ENCODE results near the gene SLC51B. TPM values are rescaled to one million over a fixed set of nuclear protein-coding genes. Genes with fewer than 3 reads are reported as not detected.

SLC51B gene
- total and polyA plus RNA-seq, 10 of the 15 experiments (the other 5 are each of a cell fraction or from before 2014, with no cell fraction given) = 0.05 to 0.17 (median 0.13) TPM; not detected in 7

DNA sequence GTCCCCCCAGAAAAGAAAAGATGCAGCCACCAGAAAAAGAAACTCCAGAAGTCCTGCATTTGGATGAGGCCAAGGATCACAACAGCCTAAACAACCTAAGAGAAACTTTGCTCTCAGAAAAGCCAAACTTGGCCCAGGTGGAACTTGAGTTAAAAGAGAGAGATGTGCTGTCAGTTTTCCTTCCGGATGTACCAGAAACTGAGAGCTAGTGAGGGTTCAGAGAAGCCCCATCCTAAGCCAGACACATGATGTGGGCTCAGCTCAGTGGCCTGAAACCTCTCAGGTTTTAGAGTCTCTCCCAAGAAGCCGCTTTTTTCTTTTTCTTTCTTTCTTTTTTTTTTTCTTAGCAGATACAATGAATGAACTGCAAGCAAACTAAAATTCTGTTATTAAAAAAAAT, 7.8 kb downstream of the SLC51B start:
- no peak overlapping the region for H3K4me2 ChIP-seq (ENCODE audit: control insufficient read depth, insufficient read depth)
- DNase-seq (ENCODE audit: low read depth, low spot score) (no peak), FAIRE-seq (no peak), ATAC-seq (no peak)
- WGBS (ENCODE audit: insufficient coverage, insufficient replicate concordance, low lambda C conversion rate, missing lambda C conversion rate) = 82% methylated on average over 2 of the region's 2 CpGs
- H3K36me3 ChIP-seq (ENCODE audit: control insufficient read depth in 2 of 2, insufficient read depth in 2 of 2, low read length in 1 of 2) = no peaks in the 10 kb centered on the region
- H4K20me1 ChIP-seq (ENCODE audit: control insufficient read depth, insufficient read depth) = no peaks in the 10 kb centered on the region
- CTCF ChIA-PET = interaction anchor here (0.7 to 4.1 kb wide), 13 partner anchors 10 to 245 kb away, joined by 3 to 38 read pairs (median 5); no protein-coding TSS in a partner anchor
- SMC1A ChIA-PET (ENCODE audit: uncharacterized antibody, unreplicated experiment) = interaction anchor here (0.7 to 2.1 kb wide), 7 partner anchors 11 to 68 kb away, joined by 3 to 4 read pairs (median 3); no protein-coding TSS in a partner anchor
- H3K4me1 ChIP-seq (ENCODE audit: control insufficient read depth, insufficient read depth, low read length) = peaks cover 8% of the 10 kb centered on the region
- no peaks in the 10 kb centered on the region for H3K9me3 ChIP-seq (replicated peaks; ENCODE audit: control insufficient read depth, insufficient read depth, low read length)
- no peak overlapping the region for H3K4me3 ChIP-seq
- H3K27ac ChIP-seq (ENCODE audit: control insufficient read depth, insufficient read depth) = no peak overlapping the region
- no peaks in the 10 kb centered on the region for H3K27me3 ChIP-seq (replicated peaks in 1 of 2; ENCODE audit: control insufficient read depth in 2 of 2, insufficient read depth in 2 of 2, low read length in 1 of 2)
- POLR2A ChIA-PET = interaction anchor here (0.5 kb wide), 1 partner anchor 97 kb away, joined by 5 read pairs; no protein-coding TSS in a partner anchor
- H3K79me2 ChIP-seq (ENCODE audit: control insufficient read depth, insufficient read depth, low read length) = no peaks in the 10 kb centered on the region
- in situ Hi-C loops (cut with MboI) (no loop called here), intact Hi-C loops (cut with micrococcal nuclease; ENCODE audit: unreplicated experiment) (loop anchor here (5.0 kb wide), 1 partner anchor 129 kb away; no protein-coding TSS in a partner anchor)
- no peak for TF ChIP-seq RELA (IDR thresholded peaks at IDR 0.05; ENCODE audit: borderline replicate concordance, partially characterized antibody)
- BruUV-seq (replicated peaks) = no TSS peak
- RAD21 ChIA-PET (ENCODE audit: unreplicated experiment) = interaction anchor here (0.6 to 1.4 kb wide), 4 partner anchors 19 to 220 kb away, joined by 3 to 10 read pairs (median 4); no protein-coding TSS in a partner anchor
- no peak overlapping the region for H2AFZ ChIP-seq (ENCODE audit: control insufficient read depth, low read depth, low read length)
- no peak overlapping the region for H3K9ac ChIP-seq (ENCODE audit: control insufficient read depth, insufficient read depth, low read length)

DNA sequence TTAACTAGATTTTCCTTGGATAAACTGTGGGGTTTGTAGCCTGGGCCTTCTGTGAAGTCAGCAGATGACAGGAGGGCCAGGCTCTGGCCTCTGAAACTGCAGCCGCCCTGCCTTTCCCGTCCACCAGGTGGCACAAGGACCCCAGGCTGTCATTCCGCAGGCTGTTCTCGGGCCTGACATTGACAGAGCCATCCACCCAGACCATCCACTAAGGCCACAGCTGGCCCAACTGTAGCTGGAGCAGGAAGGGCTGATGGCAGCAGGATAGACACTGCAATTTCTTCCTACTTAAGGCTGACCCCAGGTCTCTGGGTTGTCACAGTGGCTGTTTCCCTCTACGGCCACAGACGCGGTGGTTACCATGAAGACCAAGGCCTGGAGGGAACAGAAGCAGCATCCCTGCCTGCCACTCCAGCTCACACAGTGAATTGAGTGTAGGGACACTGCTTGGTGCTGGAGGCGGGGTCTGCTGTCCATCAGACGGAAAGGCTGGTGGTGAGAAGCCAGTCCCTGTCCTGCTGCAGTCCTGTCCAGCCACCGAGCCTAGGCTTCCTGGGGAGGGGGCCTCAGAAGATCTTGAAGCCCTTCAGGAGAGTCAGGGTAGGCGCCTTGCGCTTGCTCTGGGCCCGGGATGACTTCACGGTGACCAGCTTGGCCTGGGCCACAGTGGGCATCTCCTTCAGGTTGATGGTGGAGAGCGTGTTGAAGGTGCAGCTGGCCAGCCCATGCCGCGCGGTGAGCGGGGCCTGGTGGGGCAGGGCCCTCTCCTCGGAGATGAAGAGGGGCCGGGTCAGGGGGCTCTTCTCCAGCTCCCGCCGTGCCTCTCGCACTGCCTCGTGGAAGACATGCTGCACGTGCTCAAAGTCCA, 9.4 kb downstream of the SLC51B start:
- in situ Hi-C loops (cut with MboI) (no loop called here), intact Hi-C loops (cut with micrococcal nuclease; ENCODE audit: unreplicated experiment) (loop anchor here (1.0 to 5.0 kb wide), 4 partner anchors 24 to 242 kb away; partner anchors contain the start of gene RNU5A-1)
- ChIA-PET POLR2A (interaction anchor here (0.5 to 1.7 kb wide), 2 partner anchors 11 to 232 kb away, joined by 4 to 6 read pairs; partner anchors contain the start of gene PARP16), RAD21 (ENCODE audit: unreplicated experiment) (interaction anchor here (0.7 to 3.5 kb wide), 6 partner anchors 11 to 87 kb away, joined by 3 to 15 read pairs (median 4); no protein-coding TSS in a partner anchor), CTCF (interaction anchor here (0.9 to 4.1 kb wide), 17 partner anchors 8 to 245 kb away, joined by 3 to 38 read pairs (median 4); partner anchors contain the start of gene UBAP1L), SMC1A (ENCODE audit: uncharacterized antibody, unreplicated experiment) (interaction anchor here (0.5 to 2.7 kb wide), 10 partner anchors 8 to 245 kb away, joined by 3 to 11 read pairs (median 4); no protein-coding TSS in a partner anchor)
- no peak overlapping the region for H3K4me2 ChIP-seq (ENCODE audit: control insufficient read depth, insufficient read depth)
- H3K9ac ChIP-seq (ENCODE audit: control insufficient read depth, insufficient read depth, low read length) = no peak overlapping the region
- WGBS (ENCODE audit: insufficient coverage, insufficient replicate concordance, low lambda C conversion rate, missing lambda C conversion rate) = 57% methylated on average over 26 of the region's 26 CpGs
- no peaks in the 10 kb centered on the region for H4K20me1 ChIP-seq (ENCODE audit: control insufficient read depth, insufficient read depth)
- BruUV-seq (replicated peaks) = no TSS peak
- H2AFZ ChIP-seq (ENCODE audit: control insufficient read depth, low read depth, low read length) = no peak overlapping the region
- no peaks in the 10 kb centered on the region for H3K9me3 ChIP-seq (replicated peaks; ENCODE audit: control insufficient read depth, insufficient read depth, low read length)
- H3K27me3 ChIP-seq (replicated peaks in 1 of 2; ENCODE audit: control insufficient read depth in 2 of 2, insufficient read depth in 2 of 2, low read length in 1 of 2) = no peaks in the 10 kb centered on the region
- H3K36me3 ChIP-seq (ENCODE audit: control insufficient read depth in 2 of 2, insufficient read depth in 2 of 2, low read length in 1 of 2) = no peaks in the 10 kb centered on the region
- FAIRE-seq (peak; percentile 73), DNase-seq (ENCODE audit: low read depth, low spot score) (no peak), ATAC-seq (peak; percentile 82)
- H3K4me1 ChIP-seq (ENCODE audit: control insufficient read depth, insufficient read depth, low read length) = peaks cover 6% of the 10 kb centered on the region
- no peak overlapping the region for H3K27ac ChIP-seq (ENCODE audit: control insufficient read depth, insufficient read depth)
- no peak overlapping the region for H3K4me3 ChIP-seq
- no peaks in the 10 kb centered on the region for H3K79me2 ChIP-seq (ENCODE audit: control insufficient read depth, insufficient read depth, low read length)
- TF ChIP-seq, protein P1, sequence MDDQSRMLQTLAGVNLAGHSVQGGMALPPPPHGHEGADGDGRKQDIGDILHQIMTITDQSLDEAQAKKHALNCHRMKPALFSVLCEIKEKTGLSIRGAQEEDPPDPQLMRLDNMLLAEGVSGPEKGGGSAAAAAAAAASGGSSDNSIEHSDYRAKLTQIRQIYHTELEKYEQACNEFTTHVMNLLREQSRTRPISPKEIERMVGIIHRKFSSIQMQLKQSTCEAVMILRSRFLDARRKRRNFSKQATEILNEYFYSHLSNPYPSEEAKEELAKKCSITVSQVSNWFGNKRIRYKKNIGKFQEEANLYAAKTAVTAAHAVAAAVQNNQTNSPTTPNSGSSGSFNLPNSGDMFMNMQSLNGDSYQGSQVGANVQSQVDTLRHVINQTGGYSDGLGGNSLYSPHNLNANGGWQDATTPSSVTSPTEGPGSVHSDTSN (IDR thresholded peaks at IDR 0.05; ENCODE audit: insufficient replicate concordance, low read depth, low read length) = peak; percentile 33
- TF ChIP-seq, protein P2, sequence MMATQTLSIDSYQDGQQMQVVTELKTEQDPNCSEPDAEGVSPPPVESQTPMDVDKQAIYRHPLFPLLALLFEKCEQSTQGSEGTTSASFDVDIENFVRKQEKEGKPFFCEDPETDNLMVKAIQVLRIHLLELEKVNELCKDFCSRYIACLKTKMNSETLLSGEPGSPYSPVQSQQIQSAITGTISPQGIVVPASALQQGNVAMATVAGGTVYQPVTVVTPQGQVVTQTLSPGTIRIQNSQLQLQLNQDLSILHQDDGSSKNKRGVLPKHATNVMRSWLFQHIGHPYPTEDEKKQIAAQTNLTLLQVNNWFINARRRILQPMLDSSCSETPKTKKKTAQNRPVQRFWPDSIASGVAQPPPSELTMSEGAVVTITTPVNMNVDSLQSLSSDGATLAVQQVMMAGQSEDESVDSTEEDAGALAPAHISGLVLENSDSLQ (IDR thresholded peaks at IDR 0.05) = peak; percentile 67
- TF ChIP-seq SREBF1 (IDR thresholded peaks at IDR 0.05; ENCODE audit: low read length) = no peak
- TF ChIP-seq CHD2 (IDR thresholded peaks at IDR 0.05; ENCODE audit: borderline replicate concordance, low read depth, low read length) = no peak
- peak; percentile 47; the same call in 1 of the 2 replicates for TF ChIP-seq SMARCA5 (IDR thresholded peaks at IDR 0.05)
- TF ChIP-seq, protein P3, sequence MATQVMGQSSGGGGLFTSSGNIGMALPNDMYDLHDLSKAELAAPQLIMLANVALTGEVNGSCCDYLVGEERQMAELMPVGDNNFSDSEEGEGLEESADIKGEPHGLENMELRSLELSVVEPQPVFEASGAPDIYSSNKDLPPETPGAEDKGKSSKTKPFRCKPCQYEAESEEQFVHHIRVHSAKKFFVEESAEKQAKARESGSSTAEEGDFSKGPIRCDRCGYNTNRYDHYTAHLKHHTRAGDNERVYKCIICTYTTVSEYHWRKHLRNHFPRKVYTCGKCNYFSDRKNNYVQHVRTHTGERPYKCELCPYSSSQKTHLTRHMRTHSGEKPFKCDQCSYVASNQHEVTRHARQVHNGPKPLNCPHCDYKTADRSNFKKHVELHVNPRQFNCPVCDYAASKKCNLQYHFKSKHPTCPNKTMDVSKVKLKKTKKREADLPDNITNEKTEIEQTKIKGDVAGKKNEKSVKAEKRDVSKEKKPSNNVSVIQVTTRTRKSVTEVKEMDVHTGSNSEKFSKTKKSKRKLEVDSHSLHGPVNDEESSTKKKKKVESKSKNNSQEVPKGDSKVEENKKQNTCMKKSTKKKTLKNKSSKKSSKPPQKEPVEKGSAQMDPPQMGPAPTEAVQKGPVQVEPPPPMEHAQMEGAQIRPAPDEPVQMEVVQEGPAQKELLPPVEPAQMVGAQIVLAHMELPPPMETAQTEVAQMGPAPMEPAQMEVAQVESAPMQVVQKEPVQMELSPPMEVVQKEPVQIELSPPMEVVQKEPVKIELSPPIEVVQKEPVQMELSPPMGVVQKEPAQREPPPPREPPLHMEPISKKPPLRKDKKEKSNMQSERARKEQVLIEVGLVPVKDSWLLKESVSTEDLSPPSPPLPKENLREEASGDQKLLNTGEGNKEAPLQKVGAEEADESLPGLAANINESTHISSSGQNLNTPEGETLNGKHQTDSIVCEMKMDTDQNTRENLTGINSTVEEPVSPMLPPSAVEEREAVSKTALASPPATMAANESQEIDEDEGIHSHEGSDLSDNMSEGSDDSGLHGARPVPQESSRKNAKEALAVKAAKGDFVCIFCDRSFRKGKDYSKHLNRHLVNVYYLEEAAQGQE (IDR thresholded peaks at IDR 0.05; ENCODE audit: low read depth, low read length) = no peak
- peak; percentile 92 for TF ChIP-seq SMC3 (IDR thresholded peaks at IDR 0.05; ENCODE audit: borderline replicate concordance, low read length)
